ENCODE measurements around the gene CASP7. TPM values are rescaled to one million over a fixed set of nuclear protein-coding genes. Genes with fewer than 3 reads are reported as not detected.

The CASP7 gene
- 21.0 and 23.4 TPM in 2 replicates for total RNA-seq (2013; cell fraction: nucleolus; rRNA removed)
- total RNA-seq (2014; rRNA removed) (29.8 and 30.6 TPM in 2 replicates), total RNA-seq (2014; rRNA removed; fragmentation: Illumina TruSeq; extraction: Trizol) (33.0 and 34.5 TPM in 2 replicates), total RNA-seq (2021) (25.5 and 25.6 TPM in 2 replicates), polyA plus RNA-seq (2011; rRNA removed) (34.4 and 35.9 TPM in 2 replicates), polyA plus RNA-seq (2014; fragmentation: Illumina TruSeq; extraction: Trizol) (34.0 and 41.3 TPM in 2 replicates), polyA plus RNA-seq (2014; fragmentation: Nextera tagmentation; extraction: Ambion mirVana) (10 to 100 TPM; 27.0 to 29.9 TPM), polyA plus RNA-seq (2014; rRNA removed) (26.3 and 27.5 TPM in 2 replicates), polyA plus RNA-seq (2016; fragmentation: Nextera tagmentation; extraction: Ambion mirVana) (10 to 100 TPM; 23.7 to 25.4 TPM), polyA minus RNA-seq (2011; rRNA and poly(A)+ RNA removed) (16.9 and 24.1 TPM in 2 replicates), Bru-seq, nascent RNA (percentile 82 among the genes with signal in this experiment), BruChase-seq, experiment 1, labeled RNA remaining after a 6-hour chase (percentile 70 among the genes with signal in this experiment), BruChase-seq, experiment 2, labeled RNA remaining after a 2-hour chase (percentile 72 among the genes with signal in this experiment)
- 23.5 TPM for polyA plus RNA-seq (2011; ENCODE audit: low read depth)
- polyA plus RNA-seq (2011; cell fraction: cytosol; rRNA removed), result 17.7 and 20.3 TPM in 2 replicates
- 19.4 and 20.4 TPM in 2 replicates for polyA plus RNA-seq (2011; cell fraction: nucleus; rRNA removed)
- 16.3 and 23.4 TPM in 2 replicates for polyA plus RNA-seq (2012)
- polyA minus RNA-seq (2011; cell fraction: cytosol; rRNA and poly(A)+ RNA removed), result 6.8 and 10.7 TPM in 2 replicates
- 6.0 and 7.9 TPM in 2 replicates for polyA minus RNA-seq (2011; cell fraction: nucleus; rRNA and poly(A)+ RNA removed)
- long read RNA-seq, experiment 1, transcript CASP7-211 (7 exons, 2,467 nt), result minor isoform, 6 of 49 reads
- long read RNA-seq, experiment 1, transcript CASP7-203 (7 exons, 2,377 nt), result major isoform, 30 of 49 reads
- long read RNA-seq, experiment 1, partial matches to known transcripts, result 2 of 49 reads
- long read RNA-seq, experiment 1, other reads (novel, unspliced or antisense), result 5 of 49 reads
- long read RNA-seq, experiment 2, transcript CASP7-211 (7 exons, 2,467 nt), result minor isoform, 65 of 585 reads
- long read RNA-seq, experiment 2, transcript CASP7-203 (7 exons, 2,377 nt), result major isoform, 435 of 585 reads
- long read RNA-seq, experiment 2, transcript CASP7-202 (8 exons, 2,421 nt), result minor isoform, 30 of 585 reads
- long read RNA-seq, experiment 2, partial matches to known transcripts, result 13 of 585 reads
- long read RNA-seq, experiment 2, other reads (novel, unspliced or antisense), result 39 of 585 reads

- H2AFZ ChIP-seq (ENCODE audit: control insufficient read depth, low read depth, low read length), result peak within 1 kb of the TSS; percentile 99
- in situ Hi-C loops (cut with MboI), result loop anchor here (25.0 kb wide), 1 partner anchor 1133 kb away; the partner anchor contains the start of gene FHIP2A
- no peak for FAIRE-seq
- H3K27ac ChIP-seq (ENCODE audit: control insufficient read depth, insufficient read depth), result peak within 1 kb of the TSS; percentile 95
- H3K9ac ChIP-seq (ENCODE audit: control insufficient read depth, insufficient read depth, low read length), result peak within 1 kb of the TSS; percentile 98
- ChIA-PET POLR2A (interaction anchor here (0.5 to 1.2 kb wide), 4 partner anchors 15 to 494 kb away, joined by 3 read pairs; partner anchors contain the start of gene CCDC186), RAD21 (ENCODE audit: unreplicated experiment) (interaction anchor here (0.7 to 1.5 kb wide), 6 partner anchors 19 to 178 kb away, joined by 3 to 6 read pairs (median 4); no protein-coding TSS in a partner anchor), CTCF (interaction anchor here (0.6 to 2.7 kb wide), 19 partner anchors 11 to 430 kb away, joined by 3 to 15 read pairs (median 3); no protein-coding TSS in a partner anchor), SMC1A (ENCODE audit: uncharacterized antibody, unreplicated experiment) (interaction anchor here (1.3 to 2.2 kb wide), 3 partner anchors 37 to 421 kb away, joined by 3 to 6 read pairs (median 4); no protein-coding TSS in a partner anchor)
- no peaks in the 10 kb centered on the region for H3K36me3 ChIP-seq (ENCODE audit: control insufficient read depth in 2 of 2, insufficient read depth in 2 of 2, low read length in 1 of 2)
- no peak for DNase-seq (ENCODE audit: low read depth, low spot score)
- H3K9me3 ChIP-seq (replicated peaks; ENCODE audit: control insufficient read depth, insufficient read depth, low read length), result peaks cover 1% of the 10 kb centered on the region; the same call in 2 of the 3 replicates
- intact Hi-C loops (cut with micrococcal nuclease; ENCODE audit: unreplicated experiment), result loop anchor here (5.0 kb wide), 1 partner anchor 178 kb away; no protein-coding TSS in a partner anchor
- peaks cover 22% of the 10 kb centered on the region for H3K4me1 ChIP-seq (ENCODE audit: control insufficient read depth, insufficient read depth, low read length)
- peak within 1 kb of the TSS; percentile 71 for H3K4me3 ChIP-seq
- WGBS (ENCODE audit: insufficient coverage, insufficient replicate concordance, low lambda C conversion rate, missing lambda C conversion rate), result 1% methylated on average over 65 of the region's 68 CpGs
- no peaks in the 10 kb centered on the region for H3K27me3 ChIP-seq (replicated peaks in 1 of 2; ENCODE audit: control insufficient read depth in 2 of 2, insufficient read depth in 2 of 2, low read length in 1 of 2)
- H4K20me1 ChIP-seq (ENCODE audit: control insufficient read depth, insufficient read depth), result no peaks in the 10 kb centered on the region
- peak within 1 kb of the TSS; percentile 98 for H3K4me2 ChIP-seq (ENCODE audit: control insufficient read depth, insufficient read depth)
- BruUV-seq (replicated peaks), result no TSS peak
- ATAC-seq, result peak; percentile 85
- peaks cover 30% of the 10 kb centered on the region for H3K79me2 ChIP-seq (ENCODE audit: control insufficient read depth, insufficient read depth, low read length)
- TF ChIP-seq WRNIP1 (IDR thresholded peaks at IDR 0.05; ENCODE audit: borderline replicate concordance, low read depth, low read length), result no peak
- peak; percentile 99; the same call in 1 of the 2 replicates for TF ChIP-seq ASH2L (IDR thresholded peaks at IDR 0.05; ENCODE audit: borderline replicate concordance, low read depth)
- 0 out of 2 replicates have a peak, but pooled peaks have one; percentile 44 for TF ChIP-seq SMAD5 (IDR thresholded peaks at IDR 0.05; ENCODE audit: low read depth)
- peak; percentile 18; the same call in 1 of the 2 replicates for TF ChIP-seq SMC3 (IDR thresholded peaks at IDR 0.05; ENCODE audit: borderline replicate concordance, low read length)
- TF ChIP-seq POLR2A (IDR thresholded peaks at IDR 0.05; ENCODE audit: low read depth, low read length), result peak; percentile 84
- TF ChIP-seq NR2F1 (conservative IDR thresholded peaks at IDR 0.05), result peak; percentile 23; the same call in 1 of the 2 replicates
- TF ChIP-seq IKZF2 (IDR thresholded peaks at IDR 0.05), result 0 out of 4 replicates have a peak, but pooled peaks of 1 of the 2 experiments have one; percentile 15
- TF ChIP-seq CREB1 (IDR thresholded peaks at IDR 0.05; ENCODE audit: low read depth), result peak; percentile 15; the same call in 1 of the 2 replicates
- TF ChIP-seq RFX5 (IDR thresholded peaks at IDR 0.05; ENCODE audit: low read depth, low read length), result no peak
- no peak for TF ChIP-seq RB1 (IDR thresholded peaks at IDR 0.05; ENCODE audit: borderline replicate concordance)
- 0 out of 2 replicates have a peak, but pooled peaks have one; percentile 1 for TF ChIP-seq LARP7 (IDR thresholded peaks at IDR 0.05)
- TF ChIP-seq POLR2AphosphoS5 (IDR thresholded peaks at IDR 0.05; ENCODE audit: low read length), result peak; percentile 80
- TF ChIP-seq TBL1XR1 (IDR thresholded peaks at IDR 0.05; ENCODE audit: low read depth, low read length), result peak; percentile 6; the same call in 1 of the 2 replicates
- peak; percentile 4; the same call in 1 of the 2 replicates for TF ChIP-seq EED (IDR thresholded peaks at IDR 0.05; ENCODE audit: low read depth)
- TF ChIP-seq POLR2AphosphoS2 (IDR thresholded peaks at IDR 0.05; ENCODE audit: low read depth, low read length), result 0 out of 2 replicates have a peak, but pooled peaks have one; percentile 43
- no peak for TF ChIP-seq JUND (IDR thresholded peaks at IDR 0.05; ENCODE audit: low read depth, low read length)
- TF ChIP-seq MTA3 (IDR thresholded peaks at IDR 0.05; ENCODE audit: borderline replicate concordance, low read length), result no peak; the same call in 1 of the 2 replicates
- TF ChIP-seq KAT2A (conservative IDR thresholded peaks at IDR 0.05; ENCODE audit: control insufficient read depth, low read depth, low read length), result no peak
- peak; percentile 62 for TF ChIP-seq MEF2B (IDR thresholded peaks at IDR 0.05; ENCODE audit: partially characterized antibody, poor library complexity, severe bottlenecking)
- TF ChIP-seq BHLHE40 (IDR thresholded peaks at IDR 0.05; ENCODE audit: borderline replicate concordance in 1 of 2, low read depth in 2 of 2, low read length in 1 of 2), result peak; percentile 27 to 47; a peak in 2 of 4 replicates
These were observed at the start of gene CASP7 for GRCh38 chr10:113679463-113680189. Gene CASP7, plus strand, starts transcription at chr10:113679912. Its CDS starts 17,582 bp downstream, at chr10:113697494.
